HG03045 (cell line): ENCODE measurements around the gene BACH2.
A peak's percentile ranks its signal among the peaks of the same experiment; 100 is the strongest.

ENCODE experiments used
- ATAC-seq: cut with Tn5 transposase; IDR thresholded peaks from one replicate; pipeline ENCODE4 v1.9.1; 2021; ENCODE audit warnings: mild to moderate bottlenecking, moderate library complexity; ENCODE audit not compliant: unreplicated experiment

The BACH2 gene

DNA sequence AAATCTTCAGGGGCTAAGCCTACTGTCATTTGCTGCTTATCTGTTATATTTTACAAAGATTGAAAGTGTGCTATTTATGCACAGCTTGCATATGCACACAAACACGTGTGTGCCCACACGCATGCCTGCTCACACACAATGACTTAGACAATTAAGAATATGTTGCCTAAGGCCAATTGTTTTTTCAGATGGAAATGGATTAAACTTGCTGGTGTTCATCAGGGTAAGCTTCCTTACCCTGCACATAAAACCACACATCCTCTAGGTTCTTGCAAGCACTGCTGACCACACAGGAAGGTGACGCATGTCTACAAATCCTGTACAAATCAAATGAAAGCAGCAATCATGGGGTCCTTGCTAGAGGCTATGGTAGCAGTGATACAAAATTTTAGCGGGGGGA is 344.0 kb downstream of the BACH2 start:
- no peak for ATAC-seq

DNA sequence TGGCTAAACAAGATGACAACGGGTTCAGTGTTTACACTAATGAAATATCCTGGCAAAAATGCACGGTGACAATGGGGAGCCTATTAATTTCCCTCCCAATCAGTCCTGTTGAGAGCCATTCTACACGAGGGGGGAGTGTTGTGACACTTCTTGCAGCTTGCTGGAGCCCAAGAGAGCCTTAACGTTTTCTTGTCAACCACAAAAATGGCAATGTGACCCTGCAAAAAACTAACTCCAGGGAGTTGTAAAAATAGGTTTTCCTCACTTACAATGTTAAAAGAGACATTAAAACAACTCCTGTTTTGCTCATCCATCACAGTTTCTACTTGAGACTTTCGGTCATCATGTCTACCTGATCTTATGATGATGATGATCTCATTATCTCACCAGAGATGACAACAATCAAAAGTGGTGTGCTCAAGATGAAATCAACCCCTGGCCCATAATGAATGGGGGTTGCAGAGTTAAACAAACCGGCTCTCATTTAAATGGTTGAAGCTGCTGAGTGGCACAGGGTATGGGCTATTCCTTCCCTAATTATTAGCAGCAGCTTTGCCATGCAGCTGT is 344.5 kb downstream of the BACH2 start:
- no peak for ATAC-seq

DNA sequence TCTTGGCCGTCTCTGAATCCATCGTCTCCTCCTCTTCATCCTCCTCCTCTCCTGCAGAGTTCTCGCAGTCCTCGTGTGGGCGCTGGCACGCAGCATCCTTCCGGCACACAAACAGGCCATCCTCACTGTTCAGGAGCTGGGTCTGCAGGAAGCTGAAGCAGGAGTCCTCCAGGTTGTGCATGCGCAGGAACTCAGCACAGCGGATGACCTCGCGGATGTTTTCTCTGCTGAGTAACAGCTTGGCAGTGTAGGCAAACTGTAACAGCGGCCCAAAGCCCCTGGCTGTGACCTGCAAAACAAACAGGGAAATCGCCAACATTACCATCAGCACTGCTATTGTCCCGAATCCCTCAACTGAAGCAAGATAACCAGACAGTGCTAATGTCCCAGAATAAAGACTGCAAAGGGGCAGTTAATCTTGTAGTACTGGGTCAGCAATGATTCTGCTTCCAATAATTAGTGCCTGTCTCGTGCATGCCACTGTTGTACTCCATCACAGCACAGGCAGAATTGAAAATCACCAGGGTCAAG is 345.0 kb downstream of the BACH2 start:
- ATAC-seq = no peak

DNA sequence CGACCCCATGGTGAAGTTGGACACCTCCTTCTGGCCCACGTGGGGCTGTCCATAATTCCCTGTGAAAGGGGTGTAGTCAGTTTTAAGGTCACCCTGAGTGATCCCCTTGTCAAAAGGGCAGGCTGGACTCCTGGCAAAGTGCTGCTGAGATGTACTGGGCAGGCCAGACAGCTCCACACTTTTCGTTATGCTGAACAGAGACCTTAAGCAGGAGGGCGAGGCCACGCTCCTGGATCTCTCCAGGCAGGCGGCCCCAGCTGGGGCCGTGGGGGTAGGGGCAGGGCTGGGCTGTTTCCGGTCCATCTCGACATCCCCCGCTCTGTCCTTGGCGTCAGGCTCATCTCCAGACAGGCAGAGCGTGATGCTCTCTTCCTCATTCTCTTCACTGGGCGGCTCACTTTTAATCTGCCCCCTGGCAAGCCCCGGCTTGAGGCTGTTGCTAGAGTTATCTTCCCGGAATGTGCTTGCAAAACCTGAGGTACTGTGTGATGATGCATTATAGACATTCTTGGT is 345.7 kb downstream of the BACH2 start:
- no peak for ATAC-seq

DNA sequence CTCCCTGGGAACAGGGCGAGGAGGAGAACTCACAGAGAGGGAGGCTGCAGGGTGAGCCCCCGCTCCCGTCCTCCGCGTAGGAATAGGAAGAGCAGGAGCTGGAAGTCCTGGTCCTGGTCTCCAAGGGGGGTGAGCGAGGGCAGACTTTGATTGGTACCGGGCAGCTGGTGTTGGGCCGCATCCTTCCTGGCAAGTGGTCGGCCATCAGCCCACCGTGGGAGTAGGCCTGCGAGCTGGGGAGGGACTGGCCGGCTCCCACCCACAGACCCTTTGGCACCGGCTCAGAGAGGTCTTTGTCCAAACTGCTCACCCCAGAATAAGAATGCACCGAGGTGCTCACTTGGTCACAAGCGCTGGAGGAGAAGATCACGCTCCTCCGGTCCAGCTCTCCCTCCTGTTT is 346.2 kb downstream of the BACH2 start:
- ATAC-seq = no peak

DNA sequence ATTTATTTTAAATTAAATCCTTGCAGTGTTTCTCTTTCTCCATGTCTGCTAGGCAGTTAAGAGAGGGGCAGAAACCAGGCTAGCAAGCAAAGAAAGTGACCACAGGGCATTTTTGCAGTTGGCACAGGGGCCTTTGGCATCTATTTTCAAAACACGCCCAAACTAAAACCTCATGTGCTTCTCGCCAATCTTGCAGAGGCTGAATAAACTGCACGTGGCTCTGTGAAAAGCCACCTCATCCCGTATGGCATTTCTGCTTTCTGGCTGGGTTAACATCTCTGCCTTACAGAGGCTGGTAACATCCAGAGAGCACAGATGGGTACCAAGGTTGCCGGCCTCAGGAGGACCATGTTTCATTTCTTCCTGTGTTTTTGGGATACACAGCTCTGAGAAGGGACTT is 347.8 kb downstream of the BACH2 start:
- ATAC-seq = no peak

DNA sequence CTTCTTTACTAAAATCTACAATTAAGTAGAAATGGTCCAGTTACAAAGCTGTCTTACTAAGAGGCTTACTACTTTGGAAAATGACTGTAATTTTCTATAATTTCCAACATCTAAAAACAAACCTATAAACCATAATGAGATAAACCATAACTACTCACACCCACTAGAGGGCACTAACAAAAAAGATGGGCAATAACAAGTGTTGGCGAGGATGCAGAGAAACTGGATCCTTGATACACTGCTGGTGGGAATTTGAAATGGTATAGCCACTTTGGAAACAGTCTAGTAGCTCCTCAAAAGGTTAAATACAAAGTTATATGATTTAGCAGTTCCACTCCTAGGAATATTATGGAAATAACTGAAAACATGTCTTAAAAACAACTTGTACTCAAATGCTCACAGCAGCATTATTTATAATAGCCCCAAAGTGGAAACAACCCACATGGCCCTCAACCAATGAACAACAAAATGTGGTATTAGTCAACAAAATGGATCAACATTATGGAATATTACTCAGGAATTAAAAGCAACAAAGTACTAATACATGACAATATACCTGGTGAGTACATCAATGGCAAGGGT is 351.7 kb downstream of the BACH2 start:
- no peak for ATAC-seq

DNA sequence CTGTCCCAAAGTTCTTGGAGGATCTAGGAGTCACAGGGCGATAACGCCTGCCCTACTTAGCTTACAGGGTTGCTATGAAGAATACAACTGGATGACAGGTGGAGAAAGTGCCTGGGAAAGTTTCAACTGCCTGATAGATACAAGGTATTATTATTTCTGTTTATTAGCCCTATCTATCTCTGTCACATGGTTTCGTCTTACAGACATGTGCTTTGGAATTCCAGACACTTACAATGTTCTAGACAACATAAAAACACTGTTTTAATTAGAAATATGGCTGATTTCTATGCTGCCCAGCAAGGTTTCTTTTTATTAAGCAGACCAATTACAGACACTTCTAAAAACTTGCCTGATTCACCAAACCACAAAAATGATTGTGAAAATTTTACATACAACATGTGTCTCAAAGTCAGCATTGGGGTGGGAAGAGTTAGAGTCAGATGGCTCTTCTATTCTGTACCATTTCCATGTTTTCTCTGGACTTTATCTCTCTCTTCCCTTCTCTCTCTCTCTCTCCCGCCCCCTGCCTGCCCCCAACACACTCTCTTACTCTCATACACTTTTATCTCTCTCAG is 352.4 kb downstream of the BACH2 start:
- ATAC-seq = no peak

DNA sequence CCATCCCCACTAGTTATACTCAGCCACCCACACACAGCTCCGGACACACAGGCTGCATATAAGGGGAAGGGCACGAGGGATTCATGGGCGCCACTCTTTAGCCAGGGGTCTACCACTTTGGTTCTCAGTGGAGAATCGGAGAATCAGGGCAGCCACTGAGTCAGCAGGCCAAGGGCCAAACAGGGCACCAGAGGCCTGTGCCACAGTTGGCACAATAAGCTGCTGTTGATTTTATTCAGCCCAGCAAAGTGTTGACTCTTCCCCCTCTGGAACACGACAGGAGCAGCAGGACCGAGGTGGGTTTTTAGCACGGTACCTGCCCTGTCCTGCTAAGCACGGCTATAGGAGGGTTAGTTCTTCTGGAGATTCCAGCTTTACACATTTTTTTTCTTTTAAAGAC is 354.0 kb downstream of the BACH2 start:
- no peak for ATAC-seq

DNA sequence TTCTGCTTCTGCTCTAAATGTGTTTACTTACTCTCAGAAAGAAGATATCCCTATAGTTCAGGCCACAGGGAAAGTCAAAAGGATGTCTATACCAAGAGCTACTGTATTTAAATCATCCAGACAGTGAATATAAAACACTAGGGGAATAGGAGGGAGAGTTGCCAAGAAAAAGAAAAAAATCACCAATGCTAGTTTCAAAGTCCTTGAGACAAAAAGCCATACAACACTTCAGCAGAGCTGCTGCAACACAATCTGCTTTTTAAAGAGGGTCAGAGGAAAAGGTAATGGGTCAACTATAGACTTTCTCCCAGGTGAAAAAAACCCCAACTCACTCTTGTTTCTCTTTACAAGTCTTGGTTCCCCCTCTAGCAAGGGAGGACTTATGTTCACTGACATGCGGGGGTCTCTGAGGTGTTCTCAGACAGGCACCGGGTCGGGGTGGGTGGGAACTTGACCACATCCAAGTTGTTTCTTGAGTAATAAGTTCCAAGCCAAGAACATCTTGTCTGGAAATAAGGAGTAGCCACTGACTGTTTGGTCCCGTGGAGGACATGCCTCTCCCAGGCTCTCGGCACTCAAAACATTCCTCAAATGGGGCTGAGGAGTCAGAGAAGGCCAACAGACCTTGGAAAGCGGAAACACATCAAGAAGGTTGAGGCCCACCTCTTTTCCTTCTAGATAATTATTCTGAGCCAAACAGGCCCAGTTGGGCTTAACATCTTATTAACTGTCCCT is 354.7 kb downstream of the BACH2 start:
- no peak for ATAC-seq

DNA sequence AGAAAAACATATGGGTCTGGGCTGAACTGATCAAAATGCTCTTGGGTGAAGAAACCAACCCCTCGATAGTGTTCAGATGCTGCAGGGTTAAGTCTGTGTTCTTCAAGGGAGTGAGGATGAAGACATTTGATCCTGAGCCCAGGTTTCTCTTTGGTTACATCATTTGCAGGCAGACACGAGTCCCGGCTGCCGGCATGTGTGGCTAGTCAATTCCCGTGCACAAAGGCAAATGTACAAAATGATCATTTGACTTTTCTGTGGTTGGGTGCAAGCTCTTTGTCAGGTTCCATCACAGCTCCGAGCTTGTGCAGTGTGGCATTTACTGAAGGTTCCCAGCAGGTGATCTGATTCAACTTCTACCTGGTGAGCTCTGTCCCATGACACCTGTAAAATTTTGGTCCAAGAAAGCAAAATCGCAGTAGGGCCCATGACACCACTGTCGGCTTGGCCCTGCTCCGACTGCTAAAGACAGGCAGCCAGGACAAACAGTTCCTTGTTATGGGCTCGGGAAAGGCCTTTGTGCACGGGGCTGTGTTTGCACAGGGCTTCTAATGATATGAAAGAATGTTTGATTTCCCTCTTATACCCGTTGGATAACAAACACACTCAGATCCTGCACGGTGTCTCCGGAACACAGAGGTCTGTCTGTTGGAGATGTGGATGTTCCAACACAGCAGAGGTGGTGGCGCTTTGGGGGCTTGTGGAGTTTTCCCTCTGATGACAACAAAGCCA is 355.4 kb downstream of the BACH2 start:
- ATAC-seq = no peak

DNA sequence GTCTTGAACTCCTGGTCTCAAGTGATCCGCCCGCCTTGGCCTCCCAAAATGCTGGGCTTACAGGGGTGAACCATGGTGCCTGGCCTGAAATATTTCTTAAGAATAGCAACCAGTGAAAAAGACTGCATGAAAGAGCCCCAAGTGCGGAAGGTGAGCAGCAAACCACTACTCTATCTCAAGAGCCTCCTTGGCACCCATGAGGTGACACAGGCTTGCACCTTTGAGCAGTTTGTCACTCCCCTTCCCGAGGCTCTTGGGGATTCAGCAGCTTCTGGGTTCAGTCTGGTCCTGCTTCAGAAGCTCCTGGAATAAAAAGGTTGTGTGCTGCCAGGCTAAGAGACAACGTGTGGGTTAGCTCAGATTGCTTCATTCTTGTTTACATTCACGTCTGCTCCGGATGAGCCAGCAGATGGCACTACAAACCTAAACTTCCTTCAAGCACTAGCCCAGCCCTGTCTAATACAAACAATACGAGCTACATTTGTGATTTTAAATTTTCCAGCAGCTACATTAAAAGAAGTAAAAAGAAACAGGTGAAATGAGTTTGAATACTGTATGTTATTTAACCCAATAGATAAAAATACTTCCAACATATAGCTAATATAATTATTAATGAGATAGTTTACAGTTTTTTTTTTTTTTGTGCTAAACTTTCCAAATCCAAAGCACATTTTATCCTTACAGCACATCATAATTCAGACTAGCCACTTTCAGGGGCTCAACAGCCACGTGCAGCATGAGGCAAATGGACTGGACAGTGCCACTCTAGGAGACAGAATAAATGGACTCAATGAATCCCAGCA is 356.2 kb downstream of the BACH2 start:
- peak; percentile 69 for ATAC-seq

DNA sequence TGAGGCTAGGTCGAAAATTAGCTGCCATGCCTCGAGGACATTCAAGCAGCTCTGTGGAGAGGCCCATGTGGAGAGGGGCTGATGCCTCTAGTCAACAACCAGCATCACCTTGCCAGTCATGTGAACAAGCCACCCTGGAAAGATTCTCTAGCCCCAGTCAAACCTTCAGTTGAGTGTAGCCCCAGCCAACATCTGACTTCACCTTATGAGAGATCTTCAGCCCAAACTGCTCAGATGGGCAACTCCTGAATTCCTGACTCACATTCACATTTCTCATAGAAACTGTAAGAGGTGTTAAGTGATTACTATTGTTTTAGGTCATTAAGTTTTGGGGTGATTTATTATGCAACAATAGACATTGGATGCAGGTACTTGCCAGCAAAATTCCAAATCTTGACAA is 357.5 kb downstream of the BACH2 start:
- ATAC-seq = no peak

DNA sequence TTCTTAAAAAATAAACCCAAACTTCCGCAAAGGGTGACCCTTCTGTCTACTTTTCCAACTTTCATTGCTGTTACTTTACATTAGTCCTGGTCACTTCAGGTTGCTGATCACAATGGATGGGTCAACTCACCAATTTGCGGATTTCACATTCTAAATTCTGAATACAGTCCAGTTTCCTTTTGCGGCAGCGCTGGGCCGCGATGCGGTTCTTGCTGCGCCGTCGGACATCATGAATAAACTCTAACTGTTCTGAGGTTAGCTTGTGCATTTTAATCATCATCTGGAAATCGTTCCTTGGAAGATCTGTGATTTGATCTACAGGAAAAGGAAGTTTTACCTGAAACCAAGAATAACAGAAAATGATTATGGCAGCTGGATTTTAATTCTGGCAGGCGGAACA is 358.6 kb downstream of the BACH2 start:
- no peak for ATAC-seq

DNA sequence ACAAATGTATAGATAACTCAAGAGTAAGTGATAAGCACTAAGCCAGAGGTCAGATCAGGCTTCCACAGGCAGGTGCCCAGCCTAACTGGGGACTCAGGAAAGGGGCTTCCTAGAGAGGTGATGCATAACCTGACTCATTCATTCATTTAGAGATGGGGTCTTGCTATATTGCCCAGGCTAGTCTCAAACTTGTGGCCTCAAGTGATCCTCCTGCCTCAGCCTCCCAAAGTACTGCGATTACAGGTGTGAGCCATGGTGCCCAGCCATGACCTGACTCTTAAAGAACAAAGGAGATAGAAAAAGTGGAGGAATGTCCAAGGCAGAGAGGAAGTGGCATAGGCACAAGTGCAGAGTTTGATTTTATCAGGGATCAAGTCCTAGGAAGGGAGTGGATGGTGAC is 360.5 kb downstream of the BACH2 start:
- no peak for ATAC-seq

DNA sequence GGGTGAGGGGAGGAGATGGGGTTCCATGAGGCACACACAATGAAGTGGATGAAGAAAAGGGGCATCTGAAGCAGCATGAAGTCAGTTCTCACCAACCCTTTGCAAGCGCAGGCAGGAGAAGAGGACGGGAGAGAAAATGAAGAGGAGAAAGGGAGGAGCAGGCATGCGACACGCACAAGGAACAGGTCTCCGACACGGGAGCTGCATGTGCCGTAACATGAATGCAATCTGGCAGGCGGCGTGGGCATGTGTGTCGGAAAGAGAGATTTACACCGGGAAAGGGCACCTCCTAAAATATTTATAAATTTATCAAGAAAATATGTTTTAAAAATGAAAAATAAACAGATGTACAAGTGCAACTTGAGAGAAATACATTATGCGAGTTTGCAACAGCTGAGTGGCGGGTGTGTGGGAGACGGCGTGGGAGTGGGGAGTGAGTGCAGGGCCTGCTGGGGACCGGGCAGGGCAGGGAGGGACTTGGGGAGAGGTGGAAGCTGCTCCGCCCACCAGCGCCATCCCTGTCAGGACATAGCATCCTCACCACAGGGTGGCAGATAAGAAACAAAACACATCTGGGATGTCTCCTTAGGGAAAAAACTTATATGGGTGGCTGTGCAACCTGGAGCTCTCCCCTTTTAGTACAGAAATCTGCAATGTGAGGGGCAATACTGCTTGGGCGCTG is 361.8 kb downstream of the BACH2 start:
- ATAC-seq = no peak

DNA sequence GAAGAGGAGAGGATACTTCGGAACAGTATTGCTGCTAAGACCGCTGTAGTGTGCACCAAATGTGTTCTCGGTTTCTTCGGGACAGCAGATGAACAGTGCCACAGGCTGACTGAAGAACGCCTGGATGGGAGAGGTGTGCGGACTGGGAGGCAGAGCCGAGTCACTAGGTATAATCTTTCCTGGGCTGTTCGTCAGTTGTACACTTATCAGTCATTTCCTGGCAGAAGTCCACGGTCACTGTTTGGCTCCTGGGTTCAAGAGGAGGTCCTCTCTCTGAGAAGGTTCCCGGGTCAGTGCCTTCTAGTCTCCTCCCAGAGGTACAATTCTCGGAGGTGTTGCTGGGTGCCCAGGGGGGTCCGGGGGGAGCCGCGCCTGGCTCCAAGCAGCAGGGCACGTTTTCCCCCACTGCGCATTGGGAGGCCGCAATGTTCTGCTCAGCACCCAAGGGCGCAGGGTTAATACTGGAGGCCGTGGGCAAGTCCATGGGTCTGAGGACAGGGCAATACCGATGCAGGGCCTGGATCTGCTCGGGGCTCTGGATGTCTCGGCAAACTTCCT is 364.3 kb downstream of the BACH2 start:
- ATAC-seq = no peak

DNA sequence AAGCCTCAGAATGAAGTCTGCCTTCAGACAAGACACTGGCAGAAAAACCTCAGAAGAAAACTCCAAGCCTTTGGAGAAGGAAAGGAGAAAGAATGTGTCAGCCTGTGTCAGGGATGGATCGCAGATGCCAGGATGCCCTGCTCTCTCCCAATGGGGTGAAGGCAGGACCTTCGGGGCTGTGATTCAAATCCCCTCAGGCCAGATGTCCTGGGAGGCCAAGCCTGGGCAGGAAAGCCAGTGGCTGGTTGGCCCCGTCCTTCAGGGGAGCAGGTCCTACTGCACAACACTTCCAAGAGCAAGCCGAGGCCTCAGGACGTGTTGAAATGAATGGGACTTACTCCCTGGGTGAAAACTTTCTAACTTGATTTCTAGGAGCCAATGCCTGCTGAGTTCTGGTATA is 365.9 kb downstream of the BACH2 start:
- no peak for ATAC-seq

DNA sequence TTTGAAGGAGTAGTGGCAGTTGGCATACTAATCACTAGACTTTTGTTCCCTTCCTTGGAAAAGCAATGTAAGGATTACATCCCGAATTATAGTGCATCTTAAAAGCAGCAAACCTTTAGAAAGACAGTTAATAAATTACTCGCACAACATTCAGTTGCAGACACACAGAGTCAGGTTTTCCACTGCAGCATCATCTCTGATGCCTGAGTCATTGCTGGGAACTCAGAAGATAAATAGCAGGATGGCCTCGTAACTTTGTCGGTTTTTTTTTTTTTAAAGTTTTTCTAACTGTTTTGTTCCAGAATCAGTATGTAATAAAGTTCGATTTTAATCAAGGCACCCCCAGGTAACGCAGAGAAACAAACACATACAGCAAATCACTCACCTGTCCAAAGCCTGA is 368.0 kb downstream of the BACH2 start:
- no peak for ATAC-seq
